HCT116 (cell line): Measurements from ENCODE around the gene ACSL6. TPM values are rescaled to one million over a fixed set of nuclear protein-coding genes. Genes with fewer than 3 reads are reported as not detected.

Experiments
- ATAC-seq: fragments of 200-7000 bp; cut with Tn5 transposase; 2 replicates; pipeline ENCODE4 v1.9.1; 2020; ENCODE audit warnings: mild to moderate bottlenecking, moderate library complexity
- BruUV-seq: library from RNA; stranded (reverse); fragments of 400-500 nt; replicated peaks from 2 replicates; lab custom pipeline; 2021; lab: Mats Ljungman, UMichigan
- CTCF ChIA-PET: fragments of 300-600 bp; sonication (Branson Sonifier 250); formaldehyde crosslinking; loops from one replicate; lab custom pipeline; 2021; ENCODE audit warnings: antibody characterized with exemption; lab: Charles Lee
- POLR2A ChIA-PET: fragments of 300-600, 350-600 bp; sonication (Branson Sonifier 250); formaldehyde crosslinking; loops from one replicate; lab custom pipeline; 2021; ENCODE audit warnings: antibody characterized with exemption; lab: Charles Lee
- RAD21 ChIA-PET, 2 experiments: fragments of 300-600 bp; sonication (Branson Sonifier 250); formaldehyde crosslinking; loops; one replicate each; lab custom pipeline; 2023; ENCODE audit warnings: low total read pairs in 2 of 2; ENCODE audit not compliant: uncharacterized antibody in 2 of 2, unreplicated experiment in 2 of 2, low non-redundant PET in 1 of 2; lab: Charles Lee
- DNase-seq: peaks from one replicate; pipeline ENCODE4 v3.0.0-alpha.2; 2010; ENCODE audit warnings: low read depth, low spot score
- H2AFZ ChIP-seq: fragments of 200-600 bp; shearing (Covaris generic), sonication (generic); 2 replicates; pipeline ENCODE4 v1.6.1; 2017; ENCODE audit warnings: low read depth, mixed run types, mixed read lengths, antibody characterized with exemption, low read length; ENCODE audit not compliant: poor library complexity, severe bottlenecking
- H3K27ac ChIP-seq: 2 replicates; pipeline ENCODE4 v1.5.1; 2012; ENCODE audit warnings: low read depth, low read length
- H3K27me3 ChIP-seq: fragments of 200-600 bp; sonication (generic); 2 replicates; pipeline ENCODE4 v1.6.1; 2016; ENCODE audit warnings: mixed run types, low read length, mixed read lengths; ENCODE audit not compliant: insufficient read depth
- H3K36me3 ChIP-seq, 2 experiments: fragments of 200-500 bp in 1 of 2; fragments of 200-600 bp in 1 of 2; sonication (Bioruptor generic) in 1 of 2; sonication (generic) in 1 of 2; 2 replicates each; pipeline versions ENCODE4 v1.5.1 to v1.6.1; 2014 to 2016; ENCODE audit warnings: low read length in 2 of 2, inconsistent platforms in 1 of 2, mixed read lengths in 1 of 2, mixed run types in 1 of 2; ENCODE audit not compliant: insufficient read depth in 2 of 2, control insufficient read depth in 1 of 2
- H3K4me1 ChIP-seq, 2 experiments: fragments of 200-600 bp in 1 of 2; sonication (generic) in 1 of 2; 2 replicates each; pipeline versions ENCODE4 v1.5.1 to v1.6.1; 2012 to 2017; ENCODE audit warnings: low read length in 2 of 2, inconsistent platforms in 1 of 2, mild to moderate bottlenecking in 1 of 2, mixed read lengths in 1 of 2, mixed run types in 1 of 2, moderate library complexity in 1 of 2; ENCODE audit not compliant: insufficient read depth in 2 of 2, control insufficient read depth in 1 of 2
- H3K4me2 ChIP-seq: fragments of 200-600 bp; sonication (generic); 2 replicates; pipeline ENCODE4 v1.6.1; 2017; ENCODE audit warnings: mixed run types, low read length, mixed read lengths
- H3K4me3 ChIP-seq, 2 experiments: fragments of 200-600 bp in 1 of 2; sonication (generic) in 1 of 2; replicated peaks in 1 of 2; 2 replicates each; pipeline ENCODE4 v1.5.1; 2011 to 2016; ENCODE audit warnings: low read length in 2 of 2, control low read depth in 1 of 2, low read depth in 1 of 2, mild to moderate bottlenecking in 1 of 2, mixed read lengths in 1 of 2, mixed run types in 1 of 2
- H3K79me2 ChIP-seq: fragments of 200-600 bp; sonication (generic); 2 replicates; pipeline ENCODE4 v1.6.1; 2017; ENCODE audit warnings: mild to moderate bottlenecking, mixed run types, low read length, moderate library complexity, mixed read lengths; ENCODE audit not compliant: insufficient read depth
- H3K9ac ChIP-seq: fragments of 200-600 bp; sonication (generic); 2 replicates; pipeline ENCODE4 v1.6.1; 2016; ENCODE audit warnings: low read length, mixed read lengths
- H3K9me2 ChIP-seq: fragments of 200-600 bp; sonication (generic), shearing (Covaris generic); 2 replicates; pipeline ENCODE4 v1.6.1; 2017; ENCODE audit warnings: mixed run types, mild to moderate bottlenecking, moderate library complexity; ENCODE audit not compliant: insufficient read depth
- H3K9me3 ChIP-seq, 2 experiments: fragments of 200-500 bp in 1 of 2; fragments of 200-600 bp in 1 of 2; sonication (Bioruptor generic) in 1 of 2; sonication (generic) in 1 of 2; 2 replicates each; pipeline ENCODE4 v1.6.1; 2014 to 2017; ENCODE audit warnings: low read length in 2 of 2, mixed read lengths in 2 of 2, inconsistent platforms in 1 of 2, low read depth in 1 of 2, mild to moderate bottlenecking in 1 of 2, mixed run types in 1 of 2, moderate library complexity in 1 of 2; ENCODE audit not compliant: control insufficient read depth in 1 of 2, insufficient read depth in 1 of 2
- H4K20me1 ChIP-seq: fragments of 200-600 bp; sonication (generic), shearing (Covaris generic); 2 replicates; pipeline ENCODE4 v1.6.1; 2017; ENCODE audit warnings: mixed run types, mild to moderate bottlenecking, moderate library complexity; ENCODE audit not compliant: insufficient read depth
- ATF3 ChIP-seq: IDR thresholded peaks from 2 replicates; pipeline ENCODE4 v1.6.1; 2012
- CBX3 ChIP-seq: IDR thresholded peaks from 2 replicates; pipeline ENCODE4 v1.6.1; 2012; ENCODE audit warnings: low read depth
- CEBPB ChIP-seq: IDR thresholded peaks from 2 replicates; pipeline ENCODE4 v1.6.1; 2012; ENCODE audit warnings: low read depth
- CTCF ChIP-seq, 3 experiments: fragments of 200-600 bp in 1 of 3; sonication (generic) in 1 of 3; IDR thresholded peaks in 2 of 3; conservative IDR thresholded peaks in 1 of 3; 2 replicates each; pipeline ENCODE4 v1.5.1; 2012 to 2017; ENCODE audit warnings: low read depth in 2 of 3, low read length in 2 of 3, antibody characterized with exemption in 1 of 3, borderline replicate concordance in 1 of 3, control low read depth in 1 of 3, mild to moderate bottlenecking in 1 of 3, mixed read lengths in 1 of 3, mixed run types in 1 of 3, moderate library complexity in 1 of 3; ENCODE audit not compliant: insufficient read depth in 1 of 3
- EGR1 ChIP-seq: IDR thresholded peaks from 2 replicates; pipeline ENCODE4 v1.6.1; 2012; ENCODE audit warnings: low read depth
- ELF1 ChIP-seq: IDR thresholded peaks from 2 replicates; pipeline ENCODE4 v1.6.1; 2012; ENCODE audit warnings: low read depth, borderline replicate concordance
- EZH2 ChIP-seq: fragments of 200-600 bp; sonication (generic); IDR thresholded peaks from 2 replicates; pipeline ENCODE4 v1.6.1; 2017; ENCODE audit warnings: antibody characterized with exemption, mixed run types
- EZH2phosphoT487 ChIP-seq: fragments of 200-600 bp; IDR thresholded peaks from 2 replicates; pipeline ENCODE4 v1.6.1; 2018; ENCODE audit warnings: antibody characterized with exemption, borderline replicate concordance
- JUND ChIP-seq: IDR thresholded peaks from 2 replicates; pipeline ENCODE4 v1.6.1; 2012
- MAX ChIP-seq: IDR thresholded peaks from 2 replicates; pipeline ENCODE4 v1.6.1; 2012
- POLR2A ChIP-seq: IDR thresholded peaks from 2 replicates; pipeline ENCODE4 v1.7.0; 2011; ENCODE audit warnings: borderline replicate concordance; ENCODE audit not compliant: insufficient read depth, insufficient read length; ENCODE audit errors: extremely low read depth
- POLR2AphosphoS5 ChIP-seq: IDR thresholded peaks from 2 replicates; pipeline ENCODE4 v1.6.1; 2011; ENCODE audit warnings: mild to moderate bottlenecking, low read depth, low read length, moderate library complexity
- RAD21 ChIP-seq: IDR thresholded peaks from 2 replicates; pipeline ENCODE4 v1.6.1; 2012; ENCODE audit warnings: low read depth, mild to moderate bottlenecking
- SIN3A ChIP-seq: IDR thresholded peaks from 2 replicates; pipeline ENCODE4 v1.6.1; 2012; ENCODE audit warnings: low read depth
- SP1 ChIP-seq: IDR thresholded peaks from 2 replicates; pipeline ENCODE4 v1.6.1; 2012; ENCODE audit warnings: low read depth
- SRF ChIP-seq: IDR thresholded peaks from 2 replicates; pipeline ENCODE4 v1.6.1; 2012; ENCODE audit warnings: low read depth
- TCF7L2 ChIP-seq: IDR thresholded peaks from 2 replicates; pipeline ENCODE4 v1.7.0; 2011; ENCODE audit warnings: borderline replicate concordance, inconsistent platforms; ENCODE audit not compliant: insufficient read depth, insufficient read length; ENCODE audit errors: extremely low read depth
- ZFX ChIP-seq: fragments of 450-650 bp; IDR thresholded peaks from 2 replicates; pipeline ENCODE4 v1.6.1; 2017
- ZNF274 ChIP-seq: fragments of 200-500 bp; sonication (Bioruptor generic); IDR thresholded peaks from 2 replicates; pipeline ENCODE4 v1.6.1; 2014; ENCODE audit warnings: mild to moderate bottlenecking, low read depth, low read length, inconsistent platforms
- intact Hi-C: fragments of 100-400 bp; cut with micrococcal nuclease; formaldehyde crosslinking; loops from 2 replicates; pipeline ENCODE4 v1.10.0; 2022
- total RNA-seq: library from RNA; stranded (reverse); gene quantifications from one replicate; pipeline ENCODE4 v1.2.1, GENCODE V29; 2021; ENCODE audit not compliant: unreplicated experiment
- TF ChIP-seq, protein P1 (sequence below): IDR thresholded peaks from 2 replicates; pipeline ENCODE4 v1.6.1; 2012; ENCODE audit warnings: low read depth

ACSL6 gene
- total RNA-seq, 1 experiment from 2014 or later: 2.3 TPM

GRCh38 chr5:132044207-132044606 is 32.7 kb upstream of the ACSL6 start (continued):
- TF ChIP-seq, protein P1, sequence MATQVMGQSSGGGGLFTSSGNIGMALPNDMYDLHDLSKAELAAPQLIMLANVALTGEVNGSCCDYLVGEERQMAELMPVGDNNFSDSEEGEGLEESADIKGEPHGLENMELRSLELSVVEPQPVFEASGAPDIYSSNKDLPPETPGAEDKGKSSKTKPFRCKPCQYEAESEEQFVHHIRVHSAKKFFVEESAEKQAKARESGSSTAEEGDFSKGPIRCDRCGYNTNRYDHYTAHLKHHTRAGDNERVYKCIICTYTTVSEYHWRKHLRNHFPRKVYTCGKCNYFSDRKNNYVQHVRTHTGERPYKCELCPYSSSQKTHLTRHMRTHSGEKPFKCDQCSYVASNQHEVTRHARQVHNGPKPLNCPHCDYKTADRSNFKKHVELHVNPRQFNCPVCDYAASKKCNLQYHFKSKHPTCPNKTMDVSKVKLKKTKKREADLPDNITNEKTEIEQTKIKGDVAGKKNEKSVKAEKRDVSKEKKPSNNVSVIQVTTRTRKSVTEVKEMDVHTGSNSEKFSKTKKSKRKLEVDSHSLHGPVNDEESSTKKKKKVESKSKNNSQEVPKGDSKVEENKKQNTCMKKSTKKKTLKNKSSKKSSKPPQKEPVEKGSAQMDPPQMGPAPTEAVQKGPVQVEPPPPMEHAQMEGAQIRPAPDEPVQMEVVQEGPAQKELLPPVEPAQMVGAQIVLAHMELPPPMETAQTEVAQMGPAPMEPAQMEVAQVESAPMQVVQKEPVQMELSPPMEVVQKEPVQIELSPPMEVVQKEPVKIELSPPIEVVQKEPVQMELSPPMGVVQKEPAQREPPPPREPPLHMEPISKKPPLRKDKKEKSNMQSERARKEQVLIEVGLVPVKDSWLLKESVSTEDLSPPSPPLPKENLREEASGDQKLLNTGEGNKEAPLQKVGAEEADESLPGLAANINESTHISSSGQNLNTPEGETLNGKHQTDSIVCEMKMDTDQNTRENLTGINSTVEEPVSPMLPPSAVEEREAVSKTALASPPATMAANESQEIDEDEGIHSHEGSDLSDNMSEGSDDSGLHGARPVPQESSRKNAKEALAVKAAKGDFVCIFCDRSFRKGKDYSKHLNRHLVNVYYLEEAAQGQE: no peak
- no peak for TF ChIP-seq POLR2AphosphoS5
- TF ChIP-seq JUND: no peak
- TF ChIP-seq CBX3: no peak

- Histone ChIP-seq H3K79me2 (no peaks in the 10 kb centered on the region), H3K9ac (no peak overlapping the region), H3K4me1 (no peaks in the 10 kb centered on the region), H4K20me1 (no peaks in the 10 kb centered on the region), H3K4me2 (no peak overlapping the region), H3K9me3 (no peaks in the 10 kb centered on the region), H3K27ac (no peak overlapping the region), H2AFZ (no peak overlapping the region), H3K9me2 (no peaks in the 10 kb centered on the region), H3K4me3 (no peak overlapping the region), H3K27me3 (no peaks in the 10 kb centered on the region), H3K36me3 (no peaks in the 10 kb centered on the region)
- ChIA-PET CTCF (no interaction called here), RAD21 (interaction anchor here in 1 of 2 experiments (1.0 kb wide), 1 partner anchor 26 kb away, joined by 3 read pairs; no protein-coding TSS in a partner anchor), POLR2A (no interaction called here)
- BruUV-seq: no TSS peak
- DNase-seq (no peak), ATAC-seq (no peak)
- intact Hi-C loops: loop anchor here (10.0 kb wide), 1 partner anchor 583 kb away; no protein-coding TSS in a partner anchor
- TF ChIP-seq ATF3 (no peak), ZFX (no peak), EZH2 (no peak), RAD21 (no peak), CEBPB (no peak), TCF7L2 (no peak), POLR2A (no peak), ZNF274 (no peak), POLR2AphosphoS5 (no peak), MAX (no peak), ELF1 (no peak), SIN3A (no peak), SRF (no peak), EZH2phosphoT487 (no peak), EGR1 (no peak), CBX3 (no peak), JUND (no peak), SP1 (no peak), CTCF (IDR thresholded peaks at IDR 0.05 in 2 of 3, conservative IDR thresholded peaks at IDR 0.05 in 1 of 3; ENCODE audit: borderline replicate concordance in 1 of 3, insufficient read depth in 1 of 3, low read depth in 2 of 3, low read length in 2 of 3) (no peak)
Measured at GRCh38 chr5:132037353-132037752, 25.9 kb upstream of the ACSL6 start.
